H9 (cell line): ENCODE measurements around the gene DLX5. TPM values are rescaled to one million over a fixed set of nuclear protein-coding genes. Genes with fewer than 3 reads are reported as not detected.

Source experiments
- DNase-seq: peaks from one replicate; pipeline ENCODE4 v3.0.0-alpha.2; 2017
- H2AFZ ChIP-seq: one replicate; pipeline ENCODE4 v1.6.1; 2013; ENCODE audit warnings: mild to moderate bottlenecking, low read length, control low read depth, moderate library complexity
- H2AK5ac ChIP-seq: 2 replicates; pipeline ENCODE4 v1.6.1; 2013; ENCODE audit warnings: low read length, control low read depth, mixed read lengths; ENCODE audit not compliant: insufficient read length
- H2BK120ac ChIP-seq: one replicate; pipeline ENCODE4 v1.6.1; 2013; ENCODE audit warnings: low read depth, mild to moderate bottlenecking, low read length, control low read depth, inconsistent platforms; ENCODE audit not compliant: poor library complexity, severe bottlenecking
- H2BK12ac ChIP-seq: 2 replicates; pipeline ENCODE4 v1.6.1; 2013; ENCODE audit warnings: low read length, control low read depth, mixed read lengths, low read depth; ENCODE audit not compliant: insufficient read length
- H2BK15ac ChIP-seq: 2 replicates; pipeline ENCODE4 v1.6.1; 2013; ENCODE audit warnings: low read depth, low read length, control low read depth
- H2BK20ac ChIP-seq: one replicate; pipeline ENCODE4 v1.6.1; 2013; ENCODE audit warnings: low read depth, mild to moderate bottlenecking, low read length, control low read depth, inconsistent platforms; ENCODE audit not compliant: poor library complexity, severe bottlenecking
- H2BK5ac ChIP-seq: 2 replicates; pipeline ENCODE4 v1.6.1; 2013; ENCODE audit warnings: low read length, control low read depth, mixed read lengths; ENCODE audit not compliant: insufficient read length
- H3K14ac ChIP-seq: 2 replicates; pipeline ENCODE4 v1.6.1; 2013; ENCODE audit warnings: low read length, control low read depth; ENCODE audit not compliant: insufficient read depth
- H3K18ac ChIP-seq: 2 replicates; pipeline ENCODE4 v1.6.1; 2013; ENCODE audit warnings: low read depth, mild to moderate bottlenecking, mixed read lengths, low read length, control low read depth; ENCODE audit not compliant: insufficient read length
- H3K23ac ChIP-seq: 2 replicates; pipeline ENCODE4 v1.6.1; 2013; ENCODE audit warnings: low read length, control low read depth, mixed read lengths, low read depth; ENCODE audit not compliant: insufficient read length
- H3K23me2 ChIP-seq: 2 replicates; pipeline ENCODE4 v1.6.1; 2013; ENCODE audit warnings: low read depth, mild to moderate bottlenecking, mixed read lengths, low read length, control low read depth; ENCODE audit not compliant: insufficient read length, poor library complexity, severe bottlenecking
- H3K27ac ChIP-seq: 2 replicates; pipeline ENCODE4 v1.5.1; 2013; ENCODE audit warnings: low read length, control low read depth, mixed read lengths, low read depth; ENCODE audit not compliant: insufficient read length
- H3K27me3 ChIP-seq: 2 replicates; pipeline ENCODE4 v1.6.1; 2013; ENCODE audit warnings: low read length, control low read depth, inconsistent platforms; ENCODE audit not compliant: insufficient read depth
- H3K4ac ChIP-seq: 2 replicates; pipeline ENCODE4 v1.6.1; 2013; ENCODE audit warnings: low read depth, mild to moderate bottlenecking, control low read depth, inconsistent platforms, low read length, moderate library complexity
- H3K4me1 ChIP-seq: 2 replicates; pipeline ENCODE4 v1.6.1; 2013; ENCODE audit warnings: low read length, control low read depth, inconsistent platforms; ENCODE audit not compliant: insufficient read depth
- H3K4me2 ChIP-seq: 2 replicates; pipeline ENCODE4 v1.6.1; 2013; ENCODE audit warnings: low read length, control low read depth, mixed read lengths; ENCODE audit not compliant: insufficient read length, insufficient read depth
- H3K56ac ChIP-seq: 2 replicates; pipeline ENCODE4 v1.6.1; 2013; ENCODE audit warnings: low read depth, mild to moderate bottlenecking, mixed read lengths, low read length, control low read depth; ENCODE audit not compliant: insufficient read length
- H3K79me1 ChIP-seq: 2 replicates; pipeline ENCODE4 v1.6.1; 2013; ENCODE audit warnings: low read depth, mild to moderate bottlenecking, moderate library complexity, low read length, control low read depth, inconsistent platforms; ENCODE audit not compliant: insufficient read depth, poor library complexity, severe bottlenecking
- H3K79me2 ChIP-seq: 2 replicates; pipeline ENCODE4 v1.6.1; 2013; ENCODE audit warnings: low read length, control low read depth, inconsistent platforms; ENCODE audit not compliant: insufficient read depth
- H3K9ac ChIP-seq: 2 replicates; pipeline ENCODE4 v1.6.1; 2013; ENCODE audit warnings: low read length, control low read depth, mixed read lengths; ENCODE audit not compliant: insufficient read length; ENCODE audit errors: extremely low read depth
- H3K9me3 ChIP-seq: one replicate; pipeline ENCODE4 v1.6.1; 2013; ENCODE audit warnings: low read depth, low read length, inconsistent platforms; ENCODE audit not compliant: control insufficient read depth
- H3T11ph ChIP-seq: one replicate; pipeline ENCODE4 v1.6.1; 2013; ENCODE audit warnings: mild to moderate bottlenecking, low read length, control low read depth, inconsistent platforms
- H4K20me1 ChIP-seq: one replicate; pipeline ENCODE4 v1.6.1; 2013; ENCODE audit not compliant: control insufficient read depth, insufficient read length, insufficient read depth
- H4K5ac ChIP-seq: 2 replicates; pipeline ENCODE4 v1.6.1; 2013; ENCODE audit warnings: low read depth, mild to moderate bottlenecking, mixed read lengths, low read length, control low read depth; ENCODE audit not compliant: insufficient read length
- H4K8ac ChIP-seq: replicated peaks from 2 replicates; pipeline ENCODE4 v1.6.1; 2013; ENCODE audit warnings: low read length, control low read depth, mixed read lengths, low read depth; ENCODE audit not compliant: insufficient read length
- H4K91ac ChIP-seq: 2 replicates; pipeline ENCODE4 v1.6.1; 2013; ENCODE audit warnings: low read depth, mild to moderate bottlenecking, moderate library complexity, mixed read lengths, low read length, control low read depth; ENCODE audit not compliant: insufficient read length
- H3K27ac Mint-ChIP-seq, 3 experiments: 2 replicates in 2 of 3; 3 replicates in 1 of 3; pipeline ENCODE4 v1.8.0; 2020 to 2021; ENCODE audit warnings: mixed read lengths in 3 of 3, mild to moderate bottlenecking in 1 of 3, moderate library complexity in 1 of 3
- H3K27me3 Mint-ChIP-seq: 2 replicates; pipeline ENCODE4 v1.8.0; 2021; ENCODE audit warnings: low read depth, mild to moderate bottlenecking, moderate library complexity, mixed read lengths
- H3K36me3 Mint-ChIP-seq, 3 experiments: 2 replicates in 2 of 3; 3 replicates in 1 of 3; pipeline ENCODE4 v1.8.0; 2020 to 2021; ENCODE audit warnings: low read depth in 3 of 3, mixed read lengths in 3 of 3; ENCODE audit not compliant: insufficient read depth in 1 of 3
- H3K4me1 Mint-ChIP-seq, 2 experiments: 2 replicates each; pipeline ENCODE4 v1.8.0; 2020; ENCODE audit warnings: mixed read lengths in 2 of 2
- H3K4me3 Mint-ChIP-seq, 2 experiments: 2 replicates in 1 of 2; 3 replicates in 1 of 2; pipeline ENCODE4 v1.8.0; 2020 to 2021; ENCODE audit warnings: mild to moderate bottlenecking in 2 of 2, mixed read lengths in 2 of 2, moderate library complexity in 1 of 2
- H3K9me3 Mint-ChIP-seq, 2 experiments: 2 replicates in 1 of 2; 3 replicates in 1 of 2; pipeline ENCODE4 v1.8.0; 2020; ENCODE audit warnings: mild to moderate bottlenecking in 2 of 2, mixed read lengths in 2 of 2, moderate library complexity in 1 of 2
- CTCF ChIP-seq: fragments of 200-600 bp; sonication (generic); conservative IDR thresholded peaks from 3 replicates; pipeline ENCODE4 v1.8.0; 2021; ENCODE audit warnings: antibody characterized with exemption, mild to moderate bottlenecking
- WGBS: extraction: QIAGEN DNeasy Blood & Tissue Kit; methylation state at CpG from one replicate; pipeline ENCODE4 v1.1.7; 2013; ENCODE audit warnings: missing lambda C conversion rate, low lambda C conversion rate, mixed read lengths; ENCODE audit not compliant: insufficient read length; ENCODE audit errors: extremely low coverage; 5-methylcytosine and 5-hydroxymethylcytosine counted together
- total RNA-seq: library from RNA; stranded (reverse); gene quantifications from 2 replicates; pipeline ENCODE4 v1.2.1, GENCODE V29; 2021

The DLX5 gene
- total RNA-seq, 1 experiment from 2014 or later = 0.22 TPM

- peaks cover 50 to 76% of the 10 kb centered on the region in 2 experiments for H3K4me1 Mint-ChIP-seq
- Histone ChIP-seq H3K4ac (no peak overlapping the region), H2AK5ac (no peak overlapping the region), H3K27me3 (peaks cover 89% of the 10 kb centered on the region), H2AFZ (no peak overlapping the region), H2BK20ac (no peak overlapping the region), H2BK5ac (no peak overlapping the region), H3K79me2 (no peaks in the 10 kb centered on the region), H2BK15ac (no peak overlapping the region), H3K18ac (no peak overlapping the region), H4K8ac (no peak overlapping the region), H2BK120ac (no peak overlapping the region), H3K9me3 (no peaks in the 10 kb centered on the region), H3K27ac (no peak overlapping the region), H3K4me1 (no peaks in the 10 kb centered on the region), H3K23ac (no peak overlapping the region), H4K20me1 (no peaks in the 10 kb centered on the region), H2BK12ac (no peak overlapping the region), H3K14ac (no peak overlapping the region), H3T11ph (no peak overlapping the region), H3K23me2 (peaks cover 5% of the 10 kb centered on the region), H3K79me1 (no peaks in the 10 kb centered on the region), H4K91ac (no peak overlapping the region), H3K4me2 (no peak overlapping the region), H3K56ac (no peak overlapping the region), H4K5ac (no peak overlapping the region), H3K9ac (no peak overlapping the region)
- no peak overlapping the region for H3K27ac Mint-ChIP-seq
- WGBS = no CpG with 5 or more reads among the region's 23 CpGs
- DNase-seq = no peak
- TF ChIP-seq CTCF = no peak
- H3K9me3 Mint-ChIP-seq = peaks cover 0 to 22% of the 10 kb centered on the region in 2 experiments; a peak in 4 of 5 replicates
- no peaks in the 10 kb centered on the region for H3K36me3 Mint-ChIP-seq
- peaks cover 100% of the 10 kb centered on the region for H3K27me3 Mint-ChIP-seq
- H3K4me3 Mint-ChIP-seq = 0 out of 5 replicates have a peak overlapping the region, but pooled peaks of 1 of the 2 experiments have one; percentile 18
Observed at GRCh38 chr7:96997512-96998032, 27.1 kb downstream of the DLX5 start.
